Neural progenitor cell (in vitro differentiated cells): Measurements from ENCODE around the gene HABP2. TPM values are rescaled to one million over a fixed set of nuclear protein-coding genes. Genes with fewer than 3 reads are reported as not detected.

ENCODE experiments used
- DNase-seq: peaks from one replicate; pipeline ENCODE4 v3.0.0-alpha.2; 2016; ENCODE audit warnings: low spot score
- H2AFZ ChIP-seq: fragments of 200-600 bp; sonication (generic); replicated peaks from 2 replicates; pipeline ENCODE4 v1.6.1; 2016; ENCODE audit warnings: antibody characterized with exemption
- H3F3A ChIP-seq: fragments of 200-600 bp; sonication (generic); 2 replicates; pipeline ENCODE4 v1.6.1; 2016; ENCODE audit warnings: antibody characterized with exemption, low read depth
- H3K27ac ChIP-seq: fragments of 200-600 bp; sonication (generic); 2 replicates; pipeline ENCODE4 v1.5.1; 2016; ENCODE audit warnings: mild to moderate bottlenecking
- H3K27me3 ChIP-seq: fragments of 200-600 bp; sonication (generic); 2 replicates; pipeline ENCODE4 v1.6.1; 2016; ENCODE audit warnings: mild to moderate bottlenecking, moderate library complexity
- H3K36me3 ChIP-seq: fragments of 200-600 bp; sonication (generic); 2 replicates; pipeline ENCODE4 v1.5.1; 2016
- H3K4me1 ChIP-seq: fragments of 200-600 bp; sonication (generic); 2 replicates; pipeline ENCODE4 v1.6.1; 2016; ENCODE audit warnings: mixed run types
- H3K4me2 ChIP-seq: fragments of 200-600 bp; sonication (generic); 2 replicates; pipeline ENCODE4 v1.6.1; 2016
- H3K4me3 ChIP-seq: fragments of 200-600 bp; sonication (generic); 2 replicates; pipeline ENCODE4 v1.5.1; 2016
- H3K79me2 ChIP-seq: fragments of 200-600 bp; sonication (generic); 2 replicates; pipeline ENCODE4 v1.6.1; 2016; ENCODE audit warnings: low read depth
- H3K9ac ChIP-seq: fragments of 200-600 bp; sonication (generic); 2 replicates; pipeline ENCODE4 v1.6.1; 2016
- H3K9me3 ChIP-seq: fragments of 200-600 bp; sonication (generic); 2 replicates; pipeline ENCODE4 v1.5.1; 2016; ENCODE audit warnings: low read depth
- H4K20me1 ChIP-seq: fragments of 200-600 bp; sonication (generic); 2 replicates; pipeline ENCODE4 v1.6.1; 2016; ENCODE audit warnings: low read depth
- H3K27ac Mint-ChIP-seq: 3 replicates; pipeline ENCODE4 v1.8.0; 2021; ENCODE audit warnings: mixed read lengths
- H3K27me3 Mint-ChIP-seq: 2 replicates; pipeline ENCODE4 v1.8.0; 2022; ENCODE audit warnings: low read depth, mild to moderate bottlenecking, inconsistent platforms, moderate library complexity, mixed read lengths; ENCODE audit not compliant: insufficient read depth
- H3K36me3 Mint-ChIP-seq: 3 replicates; pipeline ENCODE4 v1.8.0; 2021; ENCODE audit warnings: mixed read lengths
- H3K4me1 Mint-ChIP-seq: 3 replicates; pipeline ENCODE4 v1.8.0; 2021; ENCODE audit warnings: mixed read lengths
- H3K4me3 Mint-ChIP-seq: 3 replicates; pipeline ENCODE4 v1.8.0; 2021; ENCODE audit warnings: mild to moderate bottlenecking, moderate library complexity, mixed read lengths
- H3K9me3 Mint-ChIP-seq: 3 replicates; pipeline ENCODE4 v1.8.0; 2020; ENCODE audit warnings: mixed read lengths
- CTCF ChIP-seq: fragments of 200-600 bp; sonication (generic); IDR thresholded peaks from 2 replicates; pipeline ENCODE4 v1.5.1; 2017; ENCODE audit warnings: antibody characterized with exemption, mild to moderate bottlenecking
- EZH2 ChIP-seq: fragments of 200-600 bp; sonication (generic); IDR thresholded peaks from 2 replicates; pipeline ENCODE4 v1.6.1; 2017; ENCODE audit warnings: antibody characterized with exemption, mild to moderate bottlenecking, moderate library complexity
- EZH2phosphoT487 ChIP-seq: fragments of 200-600 bp; sonication (generic); IDR thresholded peaks from 2 replicates; pipeline ENCODE4 v1.6.1; 2017; ENCODE audit warnings: antibody characterized with exemption
- total RNA-seq: library from RNA; depleted of rRNA; stranded (reverse); fragments of >200 nt; gene quantifications from 2 replicates; pipeline ENCODE4 v1.2.3, GENCODE V29; 2015; ENCODE audit warnings: low replicate concordance

HABP2 gene
- not detected in 2 replicates for total RNA-seq

- Histone ChIP-seq H3K27me3 (peaks cover 15% of the 10 kb centered on the region), H3K79me2 (no peaks in the 10 kb centered on the region), H2AFZ (no peak within 1 kb of the TSS), H4K20me1 (no peaks in the 10 kb centered on the region), H3K4me2 (no peak within 1 kb of the TSS), H3K27ac (no peak within 1 kb of the TSS), H3K36me3 (no peaks in the 10 kb centered on the region), H3F3A (peaks cover 41% of the 10 kb centered on the region), H3K4me3 (no peak within 1 kb of the TSS), H3K9ac (no peak within 1 kb of the TSS), H3K9me3 (no peaks in the 10 kb centered on the region), H3K4me1 (peaks cover 53% of the 10 kb centered on the region)
- Mint-ChIP-seq H3K4me3 (no peak within 1 kb of the TSS), H3K9me3 (peaks cover 2% of the 10 kb centered on the region), H3K27ac (no peak within 1 kb of the TSS), H3K36me3 (no peaks in the 10 kb centered on the region), H3K4me1 (peaks cover 30% of the 10 kb centered on the region), H3K27me3 (peaks cover 14% of the 10 kb centered on the region)
- no peak for TF ChIP-seq CTCF
- no peak for TF ChIP-seq EZH2
- TF ChIP-seq EZH2phosphoT487 = no peak
- DNase-seq = no peak
Observed at GRCh38 chr10:113552701-113553100, at the start of gene HABP2. TSS of gene HABP2 (plus strand) at chr10:113553053. CDS start at chr10:113553122, 69 bp downstream.

- Histone ChIP-seq H3K9ac (no peak overlapping the region), H3K9me3 (no peaks in the 10 kb centered on the region), H4K20me1 (no peaks in the 10 kb centered on the region), H2AFZ (no peak overlapping the region), H3K4me2 (no peak overlapping the region), H3K27ac (no peak overlapping the region), H3K36me3 (no peaks in the 10 kb centered on the region), H3F3A (no peaks in the 10 kb centered on the region), H3K79me2 (no peaks in the 10 kb centered on the region), H3K4me1 (no peaks in the 10 kb centered on the region), H3K27me3 (no peaks in the 10 kb centered on the region), H3K4me3 (no peak overlapping the region)
- H3K4me3 Mint-ChIP-seq = no peak overlapping the region
- no peaks in the 10 kb centered on the region for H3K36me3 Mint-ChIP-seq
- TF ChIP-seq EZH2phosphoT487 = no peak
- TF ChIP-seq EZH2 = no peak
- no peak for TF ChIP-seq CTCF
- peaks cover 2% of the 10 kb centered on the region for H3K27me3 Mint-ChIP-seq
- H3K9me3 Mint-ChIP-seq = no peaks in the 10 kb centered on the region
- DNase-seq = no peak
- no peaks in the 10 kb centered on the region for H3K4me1 Mint-ChIP-seq
- H3K27ac Mint-ChIP-seq = no peak overlapping the region
Observed at GRCh38 chr10:113503930-113504329, 48.9 kb upstream of the HABP2 start.

- Mint-ChIP-seq H3K27me3 (no peaks in the 10 kb centered on the region), H3K27ac (no peak overlapping the region), H3K36me3 (no peaks in the 10 kb centered on the region), H3K9me3 (no peaks in the 10 kb centered on the region), H3K4me3 (no peak overlapping the region), H3K4me1 (no peaks in the 10 kb centered on the region)
- no peak for DNase-seq
- Histone ChIP-seq H3K9ac (no peak overlapping the region), H3K4me3 (no peak overlapping the region), H4K20me1 (no peaks in the 10 kb centered on the region), H3K4me1 (no peaks in the 10 kb centered on the region), H3K4me2 (no peak overlapping the region), H2AFZ (no peak overlapping the region), H3K36me3 (no peaks in the 10 kb centered on the region), H3K79me2 (no peaks in the 10 kb centered on the region), H3K27me3 (no peaks in the 10 kb centered on the region), H3F3A (no peaks in the 10 kb centered on the region), H3K9me3 (no peaks in the 10 kb centered on the region), H3K27ac (no peak overlapping the region)
- TF ChIP-seq EZH2 = no peak
- no peak for TF ChIP-seq EZH2phosphoT487
- TF ChIP-seq CTCF = no peak
Observed at GRCh38 chr10:113504423-113504822, 48.4 kb upstream of the HABP2 start.
